ENCODE measurements around the gene MACF1.
"Not testable (repeated sequence)": the region's sequence is repeated elsewhere in the genome, so short reads cannot be mapped to it uniquely, and the experiment has no call there.

DNA sequence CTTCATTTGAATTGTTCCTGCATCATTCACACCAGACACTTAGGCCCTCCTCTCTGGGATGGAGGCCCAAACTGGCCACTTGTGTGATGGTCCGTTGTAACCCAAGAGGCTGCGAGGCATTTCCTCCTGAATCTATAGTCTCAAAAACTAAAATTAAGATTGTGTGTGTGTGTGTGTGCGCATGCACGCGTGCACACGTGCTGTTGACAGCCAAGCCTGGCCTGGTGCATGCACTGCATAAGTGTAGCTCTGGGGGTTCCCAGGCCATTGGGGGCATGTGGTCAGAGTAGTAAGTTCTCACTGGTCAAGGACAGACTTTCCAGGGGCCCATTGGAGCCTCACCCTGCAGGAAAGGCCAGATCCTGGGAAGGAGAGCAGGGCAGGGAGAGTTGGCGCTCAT, 313.4 kb downstream of the MACF1 start:
- not testable (repeated sequence) for TF ChIP-seq POLR2A (IDR thresholded peaks at IDR 0.05; ENCODE audit: low read depth, low read length); TAF1 (IDR thresholded peaks at IDR 0.05; ENCODE audit: low read depth, low read length); POLR2AphosphoS5 (IDR thresholded peaks at IDR 0.05; ENCODE audit: low read depth, low read length); PAX5 (IDR thresholded peaks at IDR 0.05; ENCODE audit: insufficient read depth, low read length, severe bottlenecking)

Measured in GM12891 (cell line).